DMS153 (cell line): ENCODE results near the gene CAMK1D.

Experiments used
- DNase-seq: peaks from one replicate; lab custom pipeline; 2025; lab: John Stamatoyannopoulos, UW

Gene CAMK1D

GRCh38 chr10:12561307-12561706 lies 212.0 kb downstream of the CAMK1D start:
- DNase-seq = no peak

- no peak for DNase-seq
These were observed 212.4 kb downstream of the CAMK1D start for GRCh38 chr10:12561720-12562119.

GRCh38 chr10:12563489-12563888 lies 214.1 kb downstream of the CAMK1D start:
- DNase-seq = no peak

- no peak for DNase-seq
These were observed 214.8 kb downstream of the CAMK1D start for GRCh38 chr10:12564173-12564572.

GRCh38 chr10:12566161-12567115 lies 217.1 kb downstream of the CAMK1D start:
- no peak for DNase-seq

GRCh38 chr10:12568391-12569009 lies 219.2 kb downstream of the CAMK1D start:
- no peak for DNase-seq

GRCh38 chr10:12572281-12572680 lies 222.9 kb downstream of the CAMK1D start:
- DNase-seq = no peak

- DNase-seq = no peak
These were observed 228.3 kb downstream of the CAMK1D start for GRCh38 chr10:12577610-12578009.

- no peak for DNase-seq
These were observed 230.9 kb downstream of the CAMK1D start for GRCh38 chr10:12579954-12580858.

- DNase-seq = no peak
These were observed 234.7 kb downstream of the CAMK1D start for GRCh38 chr10:12583891-12584595.

GRCh38 chr10:12586741-12587140 lies 237.4 kb downstream of the CAMK1D start:
- no peak for DNase-seq

GRCh38 chr10:12587451-12587888 lies 238.1 kb downstream of the CAMK1D start:
- no peak for DNase-seq

GRCh38 chr10:12588091-12588860 lies 238.9 kb downstream of the CAMK1D start:
- no peak for DNase-seq

- no peak for DNase-seq
These were observed 239.9 kb downstream of the CAMK1D start for GRCh38 chr10:12589291-12589690.

- no peak for DNase-seq
These were observed 240.4 kb downstream of the CAMK1D start for GRCh38 chr10:12589791-12590190.

- DNase-seq = no peak
These were observed 241.6 kb downstream of the CAMK1D start for GRCh38 chr10:12590675-12591659.

- DNase-seq = no peak
These were observed 243.6 kb downstream of the CAMK1D start for GRCh38 chr10:12592967-12593366.

GRCh38 chr10:12594448-12594944 lies 245.1 kb downstream of the CAMK1D start:
- DNase-seq = no peak

- no peak for DNase-seq
These were observed 246.7 kb downstream of the CAMK1D start for GRCh38 chr10:12595936-12596576.
